HCT116 (cell line): Measurements from ENCODE around the gene RBM47. TPM values are rescaled to one million over a fixed set of nuclear protein-coding genes. Genes with fewer than 3 reads are reported as not detected.

Experiments used
- ATAC-seq: fragments of 200-7000 bp; cut with Tn5 transposase; 2 replicates; pipeline ENCODE4 v1.9.1; 2020; ENCODE audit warnings: mild to moderate bottlenecking, moderate library complexity
- BruUV-seq: library from RNA; stranded (reverse); fragments of 400-500 nt; replicated peaks from 2 replicates; lab custom pipeline; 2021; lab: Mats Ljungman, UMichigan
- CTCF ChIA-PET: fragments of 300-600 bp; sonication (Branson Sonifier 250); formaldehyde crosslinking; loops from one replicate; lab custom pipeline; 2021; ENCODE audit warnings: antibody characterized with exemption; lab: Charles Lee
- POLR2A ChIA-PET: fragments of 300-600, 350-600 bp; sonication (Branson Sonifier 250); formaldehyde crosslinking; loops from one replicate; lab custom pipeline; 2021; ENCODE audit warnings: antibody characterized with exemption; lab: Charles Lee
- RAD21 ChIA-PET, 2 experiments: fragments of 300-600 bp; sonication (Branson Sonifier 250); formaldehyde crosslinking; loops; one replicate each; lab custom pipeline; 2023; ENCODE audit warnings: low total read pairs in 2 of 2; ENCODE audit not compliant: uncharacterized antibody in 2 of 2, unreplicated experiment in 2 of 2, low non-redundant PET in 1 of 2; lab: Charles Lee
- DNase-seq: peaks from one replicate; pipeline ENCODE4 v3.0.0-alpha.2; 2010; ENCODE audit warnings: low read depth, low spot score
- H2AFZ ChIP-seq: fragments of 200-600 bp; shearing (Covaris generic), sonication (generic); 2 replicates; pipeline ENCODE4 v1.6.1; 2017; ENCODE audit warnings: low read depth, mixed run types, mixed read lengths, antibody characterized with exemption, low read length; ENCODE audit not compliant: poor library complexity, severe bottlenecking
- H3K27ac ChIP-seq: 2 replicates; pipeline ENCODE4 v1.5.1; 2012; ENCODE audit warnings: low read depth, low read length
- H3K27me3 ChIP-seq: fragments of 200-600 bp; sonication (generic); 2 replicates; pipeline ENCODE4 v1.6.1; 2016; ENCODE audit warnings: mixed run types, low read length, mixed read lengths; ENCODE audit not compliant: insufficient read depth
- H3K36me3 ChIP-seq, 2 experiments: fragments of 200-500 bp in 1 of 2; fragments of 200-600 bp in 1 of 2; sonication (Bioruptor generic) in 1 of 2; sonication (generic) in 1 of 2; 2 replicates each; pipeline versions ENCODE4 v1.5.1 to v1.6.1; 2014 to 2016; ENCODE audit warnings: low read length in 2 of 2, inconsistent platforms in 1 of 2, mixed read lengths in 1 of 2, mixed run types in 1 of 2; ENCODE audit not compliant: insufficient read depth in 2 of 2, control insufficient read depth in 1 of 2
- H3K4me1 ChIP-seq, 2 experiments: fragments of 200-600 bp in 1 of 2; sonication (generic) in 1 of 2; 2 replicates each; pipeline versions ENCODE4 v1.5.1 to v1.6.1; 2012 to 2017; ENCODE audit warnings: low read length in 2 of 2, inconsistent platforms in 1 of 2, mild to moderate bottlenecking in 1 of 2, mixed read lengths in 1 of 2, mixed run types in 1 of 2, moderate library complexity in 1 of 2; ENCODE audit not compliant: insufficient read depth in 2 of 2, control insufficient read depth in 1 of 2
- H3K4me2 ChIP-seq: fragments of 200-600 bp; sonication (generic); 2 replicates; pipeline ENCODE4 v1.6.1; 2017; ENCODE audit warnings: mixed run types, low read length, mixed read lengths
- H3K4me3 ChIP-seq, 2 experiments: fragments of 200-600 bp in 1 of 2; sonication (generic) in 1 of 2; replicated peaks in 1 of 2; 2 replicates each; pipeline ENCODE4 v1.5.1; 2011 to 2016; ENCODE audit warnings: low read length in 2 of 2, control low read depth in 1 of 2, low read depth in 1 of 2, mild to moderate bottlenecking in 1 of 2, mixed read lengths in 1 of 2, mixed run types in 1 of 2
- H3K79me2 ChIP-seq: fragments of 200-600 bp; sonication (generic); 2 replicates; pipeline ENCODE4 v1.6.1; 2017; ENCODE audit warnings: mild to moderate bottlenecking, mixed run types, low read length, moderate library complexity, mixed read lengths; ENCODE audit not compliant: insufficient read depth
- H3K9ac ChIP-seq: fragments of 200-600 bp; sonication (generic); 2 replicates; pipeline ENCODE4 v1.6.1; 2016; ENCODE audit warnings: low read length, mixed read lengths
- H3K9me2 ChIP-seq: fragments of 200-600 bp; sonication (generic), shearing (Covaris generic); 2 replicates; pipeline ENCODE4 v1.6.1; 2017; ENCODE audit warnings: mixed run types, mild to moderate bottlenecking, moderate library complexity; ENCODE audit not compliant: insufficient read depth
- H3K9me3 ChIP-seq, 2 experiments: fragments of 200-500 bp in 1 of 2; fragments of 200-600 bp in 1 of 2; sonication (Bioruptor generic) in 1 of 2; sonication (generic) in 1 of 2; 2 replicates each; pipeline ENCODE4 v1.6.1; 2014 to 2017; ENCODE audit warnings: low read length in 2 of 2, mixed read lengths in 2 of 2, inconsistent platforms in 1 of 2, low read depth in 1 of 2, mild to moderate bottlenecking in 1 of 2, mixed run types in 1 of 2, moderate library complexity in 1 of 2; ENCODE audit not compliant: control insufficient read depth in 1 of 2, insufficient read depth in 1 of 2
- H4K20me1 ChIP-seq: fragments of 200-600 bp; sonication (generic), shearing (Covaris generic); 2 replicates; pipeline ENCODE4 v1.6.1; 2017; ENCODE audit warnings: mixed run types, mild to moderate bottlenecking, moderate library complexity; ENCODE audit not compliant: insufficient read depth
- EGR1 ChIP-seq: IDR thresholded peaks from 2 replicates; pipeline ENCODE4 v1.6.1; 2012; ENCODE audit warnings: low read depth
- ELF1 ChIP-seq: IDR thresholded peaks from 2 replicates; pipeline ENCODE4 v1.6.1; 2012; ENCODE audit warnings: low read depth, borderline replicate concordance
- EZH2 ChIP-seq: fragments of 200-600 bp; sonication (generic); IDR thresholded peaks from 2 replicates; pipeline ENCODE4 v1.6.1; 2017; ENCODE audit warnings: antibody characterized with exemption, mixed run types
- EZH2phosphoT487 ChIP-seq: fragments of 200-600 bp; IDR thresholded peaks from 2 replicates; pipeline ENCODE4 v1.6.1; 2018; ENCODE audit warnings: antibody characterized with exemption, borderline replicate concordance
- FOSL1 ChIP-seq: IDR thresholded peaks from 2 replicates; pipeline ENCODE4 v1.6.1; 2012; ENCODE audit warnings: low read depth
- JUND ChIP-seq: IDR thresholded peaks from 2 replicates; pipeline ENCODE4 v1.6.1; 2012
- POLR2A ChIP-seq: IDR thresholded peaks from 2 replicates; pipeline ENCODE4 v1.7.0; 2011; ENCODE audit warnings: borderline replicate concordance; ENCODE audit not compliant: insufficient read depth, insufficient read length; ENCODE audit errors: extremely low read depth
- POLR2AphosphoS5 ChIP-seq: IDR thresholded peaks from 2 replicates; pipeline ENCODE4 v1.6.1; 2011; ENCODE audit warnings: mild to moderate bottlenecking, low read depth, low read length, moderate library complexity
- RAD21 ChIP-seq: IDR thresholded peaks from 2 replicates; pipeline ENCODE4 v1.6.1; 2012; ENCODE audit warnings: low read depth, mild to moderate bottlenecking
- SIN3A ChIP-seq: IDR thresholded peaks from 2 replicates; pipeline ENCODE4 v1.6.1; 2012; ENCODE audit warnings: low read depth
- SP1 ChIP-seq: IDR thresholded peaks from 2 replicates; pipeline ENCODE4 v1.6.1; 2012; ENCODE audit warnings: low read depth
- YY1 ChIP-seq: IDR thresholded peaks from 2 replicates; pipeline ENCODE4 v1.6.1; 2011; ENCODE audit warnings: low read length, low read depth, moderate library complexity, mild to moderate bottlenecking; ENCODE audit not compliant: insufficient replicate concordance; ENCODE audit errors: extremely low read depth
- intact Hi-C: fragments of 100-400 bp; cut with micrococcal nuclease; formaldehyde crosslinking; loops from 2 replicates; pipeline ENCODE4 v1.10.0; 2022
- total RNA-seq: library from RNA; stranded (reverse); gene quantifications from one replicate; pipeline ENCODE4 v1.2.1, GENCODE V29; 2021; ENCODE audit not compliant: unreplicated experiment
- TF ChIP-seq, protein P1 (sequence below): IDR thresholded peaks from 2 replicates; pipeline ENCODE4 v1.6.1; 2011; ENCODE audit warnings: mild to moderate bottlenecking, low read length, moderate library complexity; ENCODE audit not compliant: insufficient replicate concordance; ENCODE audit errors: extremely low read depth
- TF ChIP-seq, protein P2 (sequence below), 3 experiments: fragments of 200-600 bp in 1 of 3; sonication (generic) in 1 of 3; IDR thresholded peaks in 2 of 3; conservative IDR thresholded peaks in 1 of 3; 2 replicates each; pipeline ENCODE4 v1.5.1; 2012 to 2017; ENCODE audit warnings: low read depth in 2 of 3, low read length in 2 of 3, antibody characterized with exemption in 1 of 3, borderline replicate concordance in 1 of 3, control low read depth in 1 of 3, mild to moderate bottlenecking in 1 of 3, mixed read lengths in 1 of 3, mixed run types in 1 of 3, moderate library complexity in 1 of 3; ENCODE audit not compliant: insufficient read depth in 1 of 3
- TF ChIP-seq, protein P3 (sequence below): IDR thresholded peaks from 2 replicates; pipeline ENCODE4 v1.6.1; 2012

The RBM47 gene
- total RNA-seq, 1 experiment from 2014 or later = 22.2 TPM

DNA sequence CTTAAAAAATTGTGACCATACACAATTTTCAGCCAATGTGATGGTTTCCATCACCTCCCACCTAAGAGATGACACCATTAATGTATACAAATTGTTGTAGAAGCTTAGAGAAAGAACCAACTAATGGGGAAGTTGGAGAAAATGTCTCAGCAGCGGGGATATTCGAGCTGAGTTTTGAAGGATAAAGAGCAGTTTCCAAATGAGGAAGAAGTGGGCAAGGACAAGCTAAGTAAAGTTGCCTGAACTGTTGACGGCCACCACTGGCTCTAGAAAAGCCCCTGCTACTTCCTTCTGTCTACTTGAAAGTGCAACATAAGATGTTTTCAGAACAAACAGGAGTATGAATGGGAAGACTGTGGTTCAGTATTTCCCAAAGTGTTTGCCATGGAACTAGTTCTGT lies 202.5 kb downstream of the RBM47 start:
- no peaks in the 10 kb centered on the region for H3K27me3 ChIP-seq
- no peaks in the 10 kb centered on the region for H3K79me2 ChIP-seq
- H3K4me1 ChIP-seq = no peaks in the 10 kb centered on the region
- CTCF ChIA-PET = no interaction called here
- no peak for DNase-seq
- H4K20me1 ChIP-seq = no peaks in the 10 kb centered on the region
- no peak overlapping the region for H3K9ac ChIP-seq
- TF ChIP-seq, protein P1, sequence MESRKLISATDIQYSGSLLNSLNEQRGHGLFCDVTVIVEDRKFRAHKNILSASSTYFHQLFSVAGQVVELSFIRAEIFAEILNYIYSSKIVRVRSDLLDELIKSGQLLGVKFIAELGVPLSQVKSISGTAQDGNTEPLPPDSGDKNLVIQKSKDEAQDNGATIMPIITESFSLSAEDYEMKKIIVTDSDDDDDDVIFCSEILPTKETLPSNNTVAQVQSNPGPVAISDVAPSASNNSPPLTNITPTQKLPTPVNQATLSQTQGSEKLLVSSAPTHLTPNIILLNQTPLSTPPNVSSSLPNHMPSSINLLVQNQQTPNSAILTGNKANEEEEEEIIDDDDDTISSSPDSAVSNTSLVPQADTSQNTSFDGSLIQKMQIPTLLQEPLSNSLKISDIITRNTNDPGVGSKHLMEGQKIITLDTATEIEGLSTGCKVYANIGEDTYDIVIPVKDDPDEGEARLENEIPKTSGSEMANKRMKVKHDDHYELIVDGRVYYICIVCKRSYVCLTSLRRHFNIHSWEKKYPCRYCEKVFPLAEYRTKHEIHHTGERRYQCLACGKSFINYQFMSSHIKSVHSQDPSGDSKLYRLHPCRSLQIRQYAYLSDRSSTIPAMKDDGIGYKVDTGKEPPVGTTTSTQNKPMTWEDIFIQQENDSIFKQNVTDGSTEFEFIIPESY = no peak
- no peak for TF ChIP-seq EZH2phosphoT487
- TF ChIP-seq, protein P2, sequence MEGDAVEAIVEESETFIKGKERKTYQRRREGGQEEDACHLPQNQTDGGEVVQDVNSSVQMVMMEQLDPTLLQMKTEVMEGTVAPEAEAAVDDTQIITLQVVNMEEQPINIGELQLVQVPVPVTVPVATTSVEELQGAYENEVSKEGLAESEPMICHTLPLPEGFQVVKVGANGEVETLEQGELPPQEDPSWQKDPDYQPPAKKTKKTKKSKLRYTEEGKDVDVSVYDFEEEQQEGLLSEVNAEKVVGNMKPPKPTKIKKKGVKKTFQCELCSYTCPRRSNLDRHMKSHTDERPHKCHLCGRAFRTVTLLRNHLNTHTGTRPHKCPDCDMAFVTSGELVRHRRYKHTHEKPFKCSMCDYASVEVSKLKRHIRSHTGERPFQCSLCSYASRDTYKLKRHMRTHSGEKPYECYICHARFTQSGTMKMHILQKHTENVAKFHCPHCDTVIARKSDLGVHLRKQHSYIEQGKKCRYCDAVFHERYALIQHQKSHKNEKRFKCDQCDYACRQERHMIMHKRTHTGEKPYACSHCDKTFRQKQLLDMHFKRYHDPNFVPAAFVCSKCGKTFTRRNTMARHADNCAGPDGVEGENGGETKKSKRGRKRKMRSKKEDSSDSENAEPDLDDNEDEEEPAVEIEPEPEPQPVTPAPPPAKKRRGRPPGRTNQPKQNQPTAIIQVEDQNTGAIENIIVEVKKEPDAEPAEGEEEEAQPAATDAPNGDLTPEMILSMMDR (IDR thresholded peaks at IDR 0.05 in 2 of 3, conservative IDR thresholded peaks at IDR 0.05 in 1 of 3; ENCODE audit: borderline replicate concordance in 1 of 3, insufficient read depth in 1 of 3, low read depth in 2 of 3, low read length in 2 of 3) = no peak
- TF ChIP-seq POLR2A = no peak
- no peak for TF ChIP-seq SP1
- no peak for TF ChIP-seq EZH2
- no peak for TF ChIP-seq RAD21
- no peak for TF ChIP-seq EGR1
- no peak for TF ChIP-seq ELF1
- TF ChIP-seq POLR2AphosphoS5 = no peak
- TF ChIP-seq, protein P3, sequence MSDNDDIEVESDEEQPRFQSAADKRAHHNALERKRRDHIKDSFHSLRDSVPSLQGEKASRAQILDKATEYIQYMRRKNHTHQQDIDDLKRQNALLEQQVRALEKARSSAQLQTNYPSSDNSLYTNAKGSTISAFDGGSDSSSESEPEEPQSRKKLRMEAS = no peak
- TF ChIP-seq FOSL1 = no peak
- TF ChIP-seq YY1 = no peak
- no peak for TF ChIP-seq JUND
- no peak for TF ChIP-seq SIN3A
- TF ChIP-seq, all 23 proteins: peak for 0
- intact Hi-C loops = no loop called here
- ATAC-seq = no peak
- POLR2A ChIA-PET = no interaction called here
- Histone ChIP-seq H2AFZ (no peak overlapping the region), H3K36me3 (no peaks in the 10 kb centered on the region), H3K27ac (no peak overlapping the region), H3K4me3 (no peak overlapping the region), H3K9me2 (no peaks in the 10 kb centered on the region), H3K4me2 (no peak overlapping the region), H3K9me3 (no peaks in the 10 kb centered on the region)
- no TSS peak for BruUV-seq
- RAD21 ChIA-PET = no interaction called here
